ENCODE results near the gene AGPAT3.

AGPAT3 gene

DNA sequence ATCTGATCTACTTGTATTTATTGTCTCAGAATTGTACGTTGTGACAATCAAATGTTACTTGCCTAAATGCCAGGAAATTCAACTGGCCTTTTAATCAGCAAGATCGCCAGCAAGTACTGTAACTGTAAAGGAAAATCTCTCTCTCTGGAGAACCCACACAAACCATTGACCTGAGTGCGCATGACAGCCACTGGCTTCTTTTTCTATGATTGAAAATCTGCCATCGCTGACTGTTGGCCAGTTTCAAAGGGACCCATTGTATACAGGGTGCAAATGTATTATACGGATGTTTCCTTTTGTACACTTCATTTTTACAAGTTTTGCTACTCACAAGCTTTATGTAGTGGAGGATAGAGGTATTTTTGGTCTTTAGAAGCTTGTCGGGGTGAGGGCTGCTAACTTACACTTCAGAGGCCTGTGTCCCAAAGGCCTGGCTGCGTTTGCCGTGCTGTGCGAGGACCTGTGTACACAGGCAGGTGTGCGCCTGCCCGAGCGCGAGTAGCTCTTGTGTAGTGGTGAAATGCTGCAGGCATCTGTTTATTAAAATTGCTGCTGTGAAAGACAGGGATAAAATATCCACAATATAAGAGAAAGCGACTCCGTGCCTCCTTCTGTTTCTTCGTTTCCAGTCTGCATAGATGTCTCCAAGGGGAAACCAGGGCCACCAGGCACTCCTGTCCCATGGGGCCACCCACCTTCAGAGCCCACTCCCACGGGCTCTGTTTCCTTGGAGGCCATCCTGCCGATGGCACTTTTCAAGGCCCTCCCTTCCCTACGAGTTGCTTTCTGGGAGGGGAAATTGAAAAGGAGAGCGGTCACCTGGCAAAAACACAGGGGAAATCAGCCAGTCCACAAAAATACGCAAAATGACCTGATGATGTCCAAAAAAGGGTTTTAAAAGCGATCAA is 121.8 kb downstream of the AGPAT3 start:
- Histone ChIP-seq H3K27ac (ENCODE audit: extremely low read depth, low read depth, low read length) (no peak overlapping the region), H3K36me3 (ENCODE audit: control insufficient read depth in 2 of 2, insufficient read depth in 1 of 2, low read length in 2 of 2) (peaks cover 0 to 7% of the 10 kb centered on the region in 2 experiments; a peak in 1 of 3 replicates), H3K4me1 (ENCODE audit: control insufficient read depth, insufficient read depth, low read length) (no peaks in the 10 kb centered on the region), H3K9me3 (ENCODE audit: control insufficient read depth, insufficient read depth, low read depth, low read length) (no peaks in the 10 kb centered on the region), H3K4me3 (ENCODE audit: low read depth, low read length) (no peak overlapping the region)
- ChIA-PET POLR2A (no interaction called here), CTCF (interaction anchor here (1.1 kb wide), 2 partner anchors 9 to 11 kb away, joined by 3 to 4 read pairs; no protein-coding TSS in a partner anchor)
- TF ChIP-seq ZFP69B (tag by site-specific recombination; IDR thresholded peaks at IDR 0.05), result no peak
- TF ChIP-seq EGR2 (tag by site-specific recombination; IDR thresholded peaks at IDR 0.05; ENCODE audit: low read depth), result peak; percentile 56; the same call in 1 of the 2 replicates
- no peak for TF ChIP-seq FEZF1 (tag by site-specific recombination; IDR thresholded peaks at IDR 0.05)
- TF ChIP-seq ZEB2 (tag by site-specific recombination; IDR thresholded peaks at IDR 0.05), result no peak
- TF ChIP-seq ZNF274 (IDR thresholded peaks at IDR 0.05; ENCODE audit: low read length), result no peak
- TF ChIP-seq ZNF274 (tag by site-specific recombination; IDR thresholded peaks at IDR 0.05; ENCODE audit: borderline replicate concordance), result no peak
- TF ChIP-seq ZBTB20 (tag by site-specific recombination; IDR thresholded peaks at IDR 0.05), result no peak
- TF ChIP-seq AEBP2 (tag by site-specific recombination; IDR thresholded peaks at IDR 0.05; ENCODE audit: borderline replicate concordance), result no peak
- TF ChIP-seq ZFHX2 (tag by site-specific recombination; conservative IDR thresholded peaks at IDR 0.05), result peak; percentile 58
- no peak for TF ChIP-seq ZNF23 (tag by site-specific recombination; IDR thresholded peaks at IDR 0.05; ENCODE audit: borderline replicate concordance)

DNA sequence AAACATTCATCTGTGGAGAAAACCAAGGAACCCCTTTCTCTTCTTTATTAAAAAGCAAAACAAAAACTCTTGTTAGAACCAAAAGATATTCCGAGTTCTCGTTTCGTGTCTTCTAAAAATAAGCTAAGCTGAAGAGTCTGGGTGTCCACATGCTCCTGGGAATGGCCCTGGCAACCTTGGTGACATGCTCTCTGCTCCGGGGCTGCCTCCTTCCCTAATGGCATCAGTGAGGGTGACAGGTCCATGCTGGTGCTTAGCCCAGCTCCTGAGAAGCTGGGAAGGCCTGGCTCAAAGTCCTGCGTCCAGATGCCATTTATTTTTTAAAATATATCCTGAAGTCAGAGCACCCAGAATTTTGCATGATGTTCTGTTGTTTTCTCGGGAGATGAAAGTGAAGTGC is 122.5 kb downstream of the AGPAT3 start:
- TF ChIP-seq KLF7 (tag by site-specific recombination; IDR thresholded peaks at IDR 0.05; ENCODE audit: borderline replicate concordance) (no peak), ZNF214 (tag by site-specific recombination; IDR thresholded peaks at IDR 0.05; ENCODE audit: borderline replicate concordance) (no peak)
- ChIA-PET CTCF (no interaction called here), POLR2A (no interaction called here)
- H3K4me1 ChIP-seq (ENCODE audit: control insufficient read depth, insufficient read depth, low read length), result no peaks in the 10 kb centered on the region
- H3K36me3 ChIP-seq (ENCODE audit: control insufficient read depth in 2 of 2, insufficient read depth in 1 of 2, low read length in 2 of 2), result no peaks in the 10 kb centered on the region
- no peak overlapping the region for H3K27ac ChIP-seq (ENCODE audit: extremely low read depth, low read depth, low read length)
- H3K4me3 ChIP-seq (ENCODE audit: low read depth, low read length), result no peak overlapping the region
- H3K9me3 ChIP-seq (ENCODE audit: control insufficient read depth, insufficient read depth, low read depth, low read length), result no peaks in the 10 kb centered on the region

- H3K36me3 ChIP-seq (ENCODE audit: control insufficient read depth in 2 of 2, insufficient read depth in 1 of 2, low read length in 2 of 2), result no peaks in the 10 kb centered on the region
- ChIA-PET CTCF (interaction anchor here (1.1 kb wide), 1 partner anchor 13 kb away, joined by 3 read pairs; no protein-coding TSS in a partner anchor), POLR2A (no interaction called here)
- H3K9me3 ChIP-seq (ENCODE audit: control insufficient read depth, insufficient read depth, low read depth, low read length), result no peaks in the 10 kb centered on the region
- H3K4me3 ChIP-seq (ENCODE audit: low read depth, low read length), result no peak overlapping the region
- no peak overlapping the region for H3K27ac ChIP-seq (ENCODE audit: extremely low read depth, low read depth, low read length)
- H3K4me1 ChIP-seq (ENCODE audit: control insufficient read depth, insufficient read depth, low read length), result no peaks in the 10 kb centered on the region
- TF ChIP-seq ZBTB17 (tag by site-specific recombination; IDR thresholded peaks at IDR 0.05) (no peak), SCRT1 (tag by site-specific recombination; IDR thresholded peaks at IDR 0.05; ENCODE audit: borderline replicate concordance) (no peak), ZBTB1 (tag by site-specific recombination; IDR thresholded peaks at IDR 0.05) (no peak), SP3 (tag by site-specific recombination; IDR thresholded peaks at IDR 0.05) (no peak), ZFP41 (tag by site-specific recombination; IDR thresholded peaks at IDR 0.05; ENCODE audit: borderline replicate concordance) (no peak), ZNF114 (tag by site-specific recombination; IDR thresholded peaks at IDR 0.05) (no peak), MYNN (tag by site-specific recombination; IDR thresholded peaks at IDR 0.05; ENCODE audit: borderline replicate concordance) (no peak), ZNF112 (tag by site-specific recombination; IDR thresholded peaks at IDR 0.05) (no peak), ZNF701 (tag by site-specific recombination; IDR thresholded peaks at IDR 0.05) (no peak), BCL11A (tag by site-specific recombination; IDR thresholded peaks at IDR 0.05; ENCODE audit: low read depth) (no peak), ZBTB11 (tag by site-specific recombination; conservative IDR thresholded peaks at IDR 0.05; ENCODE audit: low read depth) (no peak), YY2 (tag by site-specific recombination; IDR thresholded peaks at IDR 0.05) (no peak), ZSCAN23 (tag by site-specific recombination; IDR thresholded peaks at IDR 0.05) (no peak), MEIS1 (CRISPR knock-in tag; IDR thresholded peaks at IDR 0.05; ENCODE audit: borderline replicate concordance) (no peak), ZNF311 (tag by site-specific recombination; IDR thresholded peaks at IDR 0.05; ENCODE audit: borderline replicate concordance) (no peak), WT1 (tag by site-specific recombination; IDR thresholded peaks at IDR 0.05) (no peak)
Measured at GRCh38 chr21:43988016-43988415, 123.0 kb downstream of the AGPAT3 start.
